IMR-90 (cell line): ENCODE data around the gene SYTL1. TPM values are rescaled to one million over a fixed set of nuclear protein-coding genes. Genes with fewer than 3 reads are reported as not detected.

Experiments
- ATAC-seq: fragments of 200-7000 bp; cut with Tn5 transposase; 2 replicates; pipeline ENCODE4 v1.9.1; 2020; ENCODE audit warnings: low read depth, mild to moderate bottlenecking, moderate library complexity
- BruUV-seq: library from RNA; stranded (reverse); fragments of 400-500 nt; replicated peaks from 2 replicates; lab custom pipeline; 2021; lab: Mats Ljungman, UMichigan
- CTCF ChIA-PET: fragments of 300-600 bp; formaldehyde crosslinking; extraction: SDS; loops from one replicate; lab custom pipeline; 2021; ENCODE audit warnings: antibody characterized with exemption; lab: Yijun Ruan, JAX
- POLR2A ChIA-PET: fragments of 300-600 bp; sonication (Branson Sonifier 250); formaldehyde crosslinking; loops from one replicate; lab custom pipeline; 2022; ENCODE audit warnings: antibody characterized with exemption; ENCODE audit not compliant: unreplicated experiment; lab: Charles Lee
- DNase-seq: peaks from one replicate; pipeline ENCODE4 v3.0.0; 2013
- H2AFZ ChIP-seq: replicated peaks from 2 replicates; pipeline ENCODE3; 2013; ENCODE audit warnings: low read length, mild to moderate bottlenecking; ENCODE audit not compliant: poor library complexity
- H2AK5ac ChIP-seq: 2 replicates; pipeline ENCODE4 v1.6.1; 2013; ENCODE audit warnings: low read depth, low read length, inconsistent platforms
- H2AK9ac ChIP-seq: replicated peaks from 2 replicates; pipeline ENCODE3; 2013; ENCODE audit warnings: mild to moderate bottlenecking, low read depth, low read length, moderate library complexity; ENCODE audit not compliant: poor library complexity
- H2BK120ac ChIP-seq: 2 replicates; pipeline ENCODE4 v1.6.1; 2013; ENCODE audit warnings: low read depth, low read length, inconsistent platforms
- H2BK15ac ChIP-seq: 3 replicates; pipeline ENCODE4 v1.6.1; 2013; ENCODE audit warnings: low read depth, low read length, inconsistent platforms
- H2BK20ac ChIP-seq: 2 replicates; pipeline ENCODE4 v1.6.1; 2013; ENCODE audit warnings: low read depth, mild to moderate bottlenecking, inconsistent platforms, low read length, moderate library complexity
- H2BK5ac ChIP-seq: 2 replicates; pipeline ENCODE4 v1.6.1; 2013; ENCODE audit warnings: mild to moderate bottlenecking, low read depth, low read length, inconsistent platforms; ENCODE audit not compliant: poor library complexity, severe bottlenecking
- H3K14ac ChIP-seq: replicated peaks from 2 replicates; pipeline ENCODE4 v1.6.1; 2013; ENCODE audit warnings: low read depth, low read length, inconsistent platforms
- H3K18ac ChIP-seq: 2 replicates; pipeline ENCODE4 v1.6.1; 2013; ENCODE audit warnings: low read depth, low read length, control low read depth
- H3K23ac ChIP-seq: 2 replicates; pipeline ENCODE4 v1.6.1; 2013; ENCODE audit warnings: low read depth, low read length, inconsistent platforms
- H3K27ac ChIP-seq: 2 replicates; pipeline ENCODE4 v1.5.1; 2013; ENCODE audit warnings: mild to moderate bottlenecking, control low read depth, low read length; ENCODE audit not compliant: insufficient read depth
- H3K27me3 ChIP-seq: 2 replicates; pipeline ENCODE4 v1.6.1; 2013; ENCODE audit warnings: low read length; ENCODE audit not compliant: control insufficient read depth, insufficient read depth
- H3K36me3 ChIP-seq: 2 replicates; pipeline ENCODE4 v1.6.1; 2013; ENCODE audit warnings: low read length, mixed read lengths; ENCODE audit not compliant: control insufficient read depth, insufficient read depth
- H3K4ac ChIP-seq: 2 replicates; pipeline ENCODE4 v1.6.1; 2013; ENCODE audit warnings: low read depth, low read length, inconsistent platforms
- H3K4me1 ChIP-seq: 2 replicates; pipeline ENCODE4 v1.6.1; 2013; ENCODE audit warnings: low read length, mixed read lengths; ENCODE audit not compliant: control insufficient read depth, insufficient read depth
- H3K4me2 ChIP-seq: 2 replicates; pipeline ENCODE4 v1.6.1; 2013; ENCODE audit warnings: low read depth, mild to moderate bottlenecking, control low read depth, low read length, moderate library complexity
- H3K4me3 ChIP-seq: 2 replicates; pipeline ENCODE4 v1.5.1; 2013; ENCODE audit warnings: low read depth, mild to moderate bottlenecking, control low read depth, low read length, moderate library complexity; ENCODE audit not compliant: insufficient read depth
- H3K56ac ChIP-seq: 2 replicates; pipeline ENCODE4 v1.6.1; 2013; ENCODE audit warnings: low read length, inconsistent platforms; ENCODE audit not compliant: insufficient read depth; ENCODE audit errors: extremely low read depth
- H3K79me1 ChIP-seq, 2 experiments: 2 replicates each; pipeline ENCODE4 v1.6.1; 2013; ENCODE audit warnings: low read length in 2 of 2, inconsistent platforms in 1 of 2, low read depth in 1 of 2
- H3K9ac ChIP-seq: 2 replicates; pipeline ENCODE4 v1.6.1; 2013; ENCODE audit warnings: low read depth, low read length, control low read depth
- H3K9me1 ChIP-seq: 2 replicates; pipeline ENCODE4 v1.6.1; 2013; ENCODE audit warnings: low read length, inconsistent platforms; ENCODE audit not compliant: insufficient read depth
- H3K9me3 ChIP-seq: 2 replicates; pipeline ENCODE4 v1.6.1; 2013; ENCODE audit warnings: low read length; ENCODE audit not compliant: control insufficient read depth, insufficient read depth
- H4K20me1 ChIP-seq: 2 replicates; pipeline ENCODE4 v1.6.1; 2013; ENCODE audit warnings: low read length, inconsistent platforms; ENCODE audit not compliant: insufficient read depth
- H4K5ac ChIP-seq: 2 replicates; pipeline ENCODE4 v1.6.1; 2013; ENCODE audit warnings: mild to moderate bottlenecking, low read depth, low read length, control low read depth
- H4K8ac ChIP-seq, 2 experiments: 2 replicates each; pipeline ENCODE4 v1.6.1; 2013; ENCODE audit warnings: low read depth in 2 of 2, low read length in 2 of 2, control low read depth in 1 of 2, inconsistent platforms in 1 of 2
- H4K91ac ChIP-seq: 2 replicates; pipeline ENCODE4 v1.6.1; 2013; ENCODE audit warnings: low read depth, low read length, inconsistent platforms; ENCODE audit not compliant: insufficient read depth
- CHD1 ChIP-seq: IDR thresholded peaks from 2 replicates; pipeline ENCODE4 v1.6.1; 2012; ENCODE audit warnings: low read depth, low read length, improper control_type of control experiment
- POLR2A ChIP-seq: IDR thresholded peaks from 2 replicates; pipeline ENCODE4 v1.6.1; 2012; ENCODE audit warnings: mild to moderate bottlenecking, low read depth, low read length
- RAD21 ChIP-seq: IDR thresholded peaks from 2 replicates; pipeline ENCODE4 v1.6.1; 2012; ENCODE audit warnings: low read length, improper control_type of control experiment
- RCOR1 ChIP-seq: IDR thresholded peaks from 2 replicates; pipeline ENCODE4 v1.6.1; 2012; ENCODE audit warnings: mild to moderate bottlenecking, low read length, improper control_type of control experiment; ENCODE audit not compliant: insufficient replicate concordance
- WGBS, 2 experiments: methylation state at CpG; one replicate each; pipeline versions ENCODE4 v1.1.5 to v1.1.7; 2013; ENCODE audit warnings: missing lambda C conversion rate in 2 of 2; ENCODE audit not compliant: insufficient read length in 1 of 2; ENCODE audit errors: extremely low coverage in 2 of 2; 5-methylcytosine and 5-hydroxymethylcytosine counted together
- dilution Hi-C: fragments of 300-500 bp; cut with HindIII; formaldehyde crosslinking; loops from one replicate; pipeline ENCODE4 v1.14.3; 2018; ENCODE audit warnings: low sequenced_read_pairs; ENCODE audit not compliant: unreplicated experiment
- in situ Hi-C: fragments of 300-500 bp; cut with MboI; formaldehyde crosslinking; loops from 3 replicates; pipeline ENCODE4 v1.14.3; 2019; ENCODE audit warnings: low sequenced_read_pairs, inconsistent platforms, mixed read lengths
- intact Hi-C: fragments of 100-400 bp; cut with micrococcal nuclease; formaldehyde crosslinking; loops from 2 replicates; pipeline ENCODE4 v1.10.0; 2022
- polyA plus RNA-seq, 3 experiments: library from polyadenylated mRNA; depleted of rRNA; stranded (reverse); fragments of >200 nt; gene quantifications; 2 replicates each; pipeline ENCODE4 v1.2.3, GENCODE V29; 2012; ENCODE audit warnings: low replicate concordance in 1 of 3
- total RNA-seq: library from RNA; depleted of rRNA; stranded (reverse); fragments of >200 nt; gene quantifications from 2 replicates; pipeline ENCODE4 v1.2.3, GENCODE V29; 2012
- TF ChIP-seq, protein P1 (sequence below): fragments of 150-350 bp; IDR thresholded peaks from 2 replicates; pipeline ENCODE4 v1.6.1; 2016; ENCODE audit warnings: low read depth, mild to moderate bottlenecking, low read length, moderate library complexity, borderline replicate concordance

SYTL1 gene
- total and polyA plus RNA-seq, 2 of the 4 experiments (the other 2 are of a cell fraction), result 0.18 to 1.0 TPM

DNA sequence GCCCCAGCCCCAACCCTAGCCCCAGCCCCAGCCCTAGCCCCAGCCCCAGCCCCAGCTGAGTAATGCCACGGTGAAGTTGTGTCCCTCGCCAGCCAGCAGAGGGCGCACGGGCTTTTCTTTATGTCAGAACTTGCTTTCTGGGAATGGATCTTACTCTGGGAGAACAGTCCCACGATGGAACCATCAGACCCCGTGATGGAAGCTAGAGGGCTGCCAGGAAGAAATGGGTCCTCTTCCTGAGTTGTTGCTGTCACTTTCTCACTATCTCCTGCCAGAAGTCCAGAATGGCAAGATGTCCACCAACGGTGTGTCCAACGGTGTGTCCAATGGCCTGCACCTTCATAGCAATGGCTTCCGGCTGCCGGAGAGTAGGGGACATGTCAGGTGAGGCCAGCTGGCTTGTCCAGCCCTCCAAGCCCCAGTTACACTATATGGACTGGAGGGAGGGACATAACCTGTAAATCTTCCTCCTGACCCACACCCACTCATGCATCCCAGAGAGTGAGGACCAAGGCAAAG, 45.0 kb upstream of the SYTL1 start (continued):
- no peak for TF ChIP-seq RCOR1
- no peak for TF ChIP-seq POLR2A

DNA sequence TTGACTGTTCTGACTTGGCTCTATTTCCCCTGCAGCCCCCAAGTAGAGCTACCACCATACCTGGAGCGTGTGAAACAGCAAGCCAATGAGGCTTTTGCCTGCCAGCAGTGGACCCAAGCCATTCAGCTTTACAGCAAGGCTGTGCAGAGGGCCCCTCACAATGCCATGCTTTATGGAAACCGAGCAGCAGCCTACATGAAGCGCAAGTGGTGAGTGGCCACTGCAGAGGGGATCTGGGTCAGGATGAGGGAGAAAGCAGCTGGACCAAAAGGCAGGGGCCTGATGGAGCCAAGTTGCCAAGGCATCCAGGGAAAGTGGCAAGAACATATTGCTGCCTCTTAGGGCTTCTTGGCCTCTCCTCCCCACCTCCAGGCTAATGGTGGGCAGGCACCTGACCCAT, 43.9 kb upstream of the SYTL1 start:
- no peaks in the 10 kb centered on the region for H3K9me3 ChIP-seq
- no peak overlapping the region for H3K27ac ChIP-seq
- 83% methylated on average over 1 of the region's 3 CpGs; no CpG with 5 or more reads in 1 of the 2 experiments for WGBS, 2 experiments
- H3K4me2 ChIP-seq, result no peak overlapping the region
- 0 out of 2 replicates have a peak, but pooled peaks cover 4% of the 10 kb centered on the region for H4K20me1 ChIP-seq
- peak overlapping the region; percentile 98; the same call in 1 of the 3 replicates for H2BK15ac ChIP-seq
- in situ Hi-C loops, result no loop called here
- dilution Hi-C loops, result no loop called here
- no peak overlapping the region for H3K14ac ChIP-seq
- no peak overlapping the region for H2AK9ac ChIP-seq
- H2AFZ ChIP-seq, result no peak overlapping the region
- H2BK5ac ChIP-seq, result no peak overlapping the region
- H3K4me3 ChIP-seq, result no peak overlapping the region
- ATAC-seq (no peak), DNase-seq (no peak)
- H3K27me3 ChIP-seq, result no peaks in the 10 kb centered on the region
- peak overlapping the region; percentile 100 for H2BK120ac ChIP-seq
- intact Hi-C loops, result loop anchor here (5.0 kb wide), 1 partner anchor 259 kb away; no protein-coding TSS in a partner anchor
- peak overlapping the region; percentile 100 for H3K4ac ChIP-seq
- peaks cover 13% of the 10 kb centered on the region for H3K9me1 ChIP-seq
- ChIA-PET CTCF (interaction anchor here (0.8 to 7.1 kb wide), 3 partner anchors 12 to 260 kb away, joined by 3 to 79 read pairs (median 3); no protein-coding TSS in a partner anchor), POLR2A (interaction anchor here (0.6 kb wide), 1 partner anchor 195 kb away, joined by 3 read pairs; no protein-coding TSS in a partner anchor)
- peaks cover 0 to 21% of the 10 kb centered on the region in 2 experiments; a peak in 2 of 4 replicates for H3K79me1 ChIP-seq
- no peak overlapping the region for H3K9ac ChIP-seq
- no peak overlapping the region for H3K23ac ChIP-seq
- no peak for TF ChIP-seq RAD21
- TF ChIP-seq, protein P1, sequence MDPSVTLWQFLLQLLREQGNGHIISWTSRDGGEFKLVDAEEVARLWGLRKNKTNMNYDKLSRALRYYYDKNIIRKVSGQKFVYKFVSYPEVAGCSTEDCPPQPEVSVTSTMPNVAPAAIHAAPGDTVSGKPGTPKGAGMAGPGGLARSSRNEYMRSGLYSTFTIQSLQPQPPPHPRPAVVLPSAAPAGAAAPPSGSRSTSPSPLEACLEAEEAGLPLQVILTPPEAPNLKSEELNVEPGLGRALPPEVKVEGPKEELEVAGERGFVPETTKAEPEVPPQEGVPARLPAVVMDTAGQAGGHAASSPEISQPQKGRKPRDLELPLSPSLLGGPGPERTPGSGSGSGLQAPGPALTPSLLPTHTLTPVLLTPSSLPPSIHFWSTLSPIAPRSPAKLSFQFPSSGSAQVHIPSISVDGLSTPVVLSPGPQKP, result no peak
- TF ChIP-seq POLR2A, result no peak
- no peak for TF ChIP-seq CHD1
- no TSS peak for BruUV-seq
- H3K4me1 ChIP-seq, result peaks cover 27% of the 10 kb centered on the region
- no peak overlapping the region for H3K18ac ChIP-seq
- H2BK20ac ChIP-seq, result peak overlapping the region; percentile 99; the same call in 1 of the 2 replicates
- peaks cover 19% of the 10 kb centered on the region for H3K36me3 ChIP-seq
- peak overlapping the region in 1 of 2 experiments; percentile 99; a peak in 2 of 4 replicates for H4K8ac ChIP-seq
- H4K5ac ChIP-seq, result no peak overlapping the region
- H4K91ac ChIP-seq, result peak overlapping the region; percentile 99; the same call in 1 of the 2 replicates
- no peak overlapping the region for H3K56ac ChIP-seq
- peak overlapping the region; percentile 27; the same call in 1 of the 2 replicates for H2AK5ac ChIP-seq
